ENCODE measurements around the gene TBC1D2.

DNA sequence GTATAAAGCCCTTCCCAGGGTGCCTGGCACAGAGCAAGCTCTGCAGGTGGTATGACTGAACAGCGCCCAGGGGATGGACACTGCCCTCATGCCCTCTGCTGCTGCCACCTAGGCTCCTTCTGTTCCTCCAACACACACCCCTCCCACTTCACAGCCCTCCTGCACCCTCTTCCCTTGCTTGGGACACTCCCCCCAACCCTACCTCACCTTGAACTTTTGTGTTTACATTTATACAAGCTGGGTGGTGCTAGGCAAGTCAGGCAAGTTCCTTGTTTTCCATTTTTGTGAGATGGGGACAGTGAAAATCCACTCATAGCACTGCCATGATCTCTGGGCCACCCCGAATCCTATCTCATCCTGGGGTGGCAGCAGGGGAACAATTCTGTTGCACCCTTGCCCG is 44.2 kb downstream of the TBC1D2 start:
- TF ChIP-seq EZH2 (IDR thresholded peaks at IDR 0.05), result no peak
- no peak for TF ChIP-seq POLR2AphosphoS5 (IDR thresholded peaks at IDR 0.05; ENCODE audit: borderline replicate concordance, low read depth, low read length)
- TF ChIP-seq FOXP2 (optimal IDR thresholded peaks at IDR 0.05; ENCODE audit: control extremely low read depth, extremely low read length, insufficient read depth), result no peak

All from SK-N-MC (cell line).